Mucosa of rectum (tissue), 2 donors: ENCODE data around the gene HOMER3.
A peak's percentile ranks its signal among the peaks of the same experiment; 100 is the strongest.

ENCODE experiments used
- H3K27ac ChIP-seq, 2 donors: one replicate each; pipeline ENCODE4 v1.7.0; 2013; ENCODE audit warnings: inconsistent platforms in 2 of 2, low read depth in 2 of 2, low read length in 2 of 2
- H3K27me3 ChIP-seq, 2 donors: one replicate each; pipeline ENCODE4 v1.7.0; 2013; ENCODE audit warnings: low read length in 2 of 2; ENCODE audit not compliant: control insufficient read depth in 2 of 2, insufficient read depth in 2 of 2
- H3K36me3 ChIP-seq, 2 donors: one replicate each; pipeline ENCODE4 v1.7.0; 2013; ENCODE audit warnings: low read length in 2 of 2; ENCODE audit not compliant: control insufficient read depth in 2 of 2, insufficient read depth in 2 of 2
- H3K4me1 ChIP-seq, 2 donors: one replicate each; pipeline ENCODE4 v1.7.0; 2013; ENCODE audit warnings: low read length in 2 of 2, mild to moderate bottlenecking in 1 of 2; ENCODE audit not compliant: control insufficient read depth in 2 of 2, insufficient read depth in 2 of 2
- H3K4me3 ChIP-seq, 2 donors: one replicate each; pipeline ENCODE4 v1.7.0; 2013; ENCODE audit warnings: low read length in 2 of 2
- H3K9ac ChIP-seq, 2 donors: one replicate each; pipeline ENCODE4 v1.7.0; 2013; ENCODE audit warnings: low read length in 2 of 2, low read depth in 1 of 2, mild to moderate bottlenecking in 1 of 2
- H3K9me3 ChIP-seq, 2 donors: one replicate each; pipeline ENCODE4 v1.7.0; 2013; ENCODE audit warnings: low read length in 2 of 2; ENCODE audit not compliant: control insufficient read depth in 2 of 2
- donor health status: healthy.
- donor health status: Normal muscosa, but diverticular disease.

HOMER3 gene

GRCh38 chr19:18940769-18941627 lies at the start of gene HOMER3:
TSS of gene HOMER3 (minus strand) at chr19:18941217. CDS start at chr19:18938982, 2,235 bp downstream.
- Histone ChIP-seq H3K4me3 (peak within 1 kb of the TSS; percentile 61 to 62), H3K27ac (no peak within 1 kb of the TSS), H3K9me3 (no peaks in the 10 kb centered on the region), H3K9ac (peak within 1 kb of the TSS; percentile 47 to 57), H3K4me1 (peaks cover 0 to 5% of the 10 kb centered on the region in 2 donors), H3K36me3 (no peaks in the 10 kb centered on the region), H3K27me3 (peaks cover 4 to 5% of the 10 kb centered on the region in 2 donors)

GRCh38 chr19:18990128-18990708 lies 49.2 kb upstream of the HOMER3 start:
- Histone ChIP-seq H3K4me3 (no peak overlapping the region), H3K36me3 (peaks cover 25 to 28% of the 10 kb centered on the region in 2 donors), H3K27me3 (no peaks in the 10 kb centered on the region), H3K4me1 (peaks cover 2 to 3% of the 10 kb centered on the region in 2 donors), H3K9me3 (no peaks in the 10 kb centered on the region), H3K9ac (no peak overlapping the region), H3K27ac (no peak overlapping the region)

- Histone ChIP-seq H3K9ac (no peak overlapping the region), H3K36me3 (peaks cover 21 to 24% of the 10 kb centered on the region in 2 donors), H3K27me3 (peaks cover 0 to under 1% of the 10 kb centered on the region in 2 donors), H3K4me1 (peaks cover 2 to 3% of the 10 kb centered on the region in 2 donors), H3K27ac (no peak overlapping the region), H3K9me3 (no peaks in the 10 kb centered on the region), H3K4me3 (no peak overlapping the region)
These were observed 48.3 kb upstream of the HOMER3 start for GRCh38 chr19:18989316-18989715.

GRCh38 chr19:18987456-18987855 lies 46.4 kb upstream of the HOMER3 start:
- Histone ChIP-seq H3K4me1 (peaks cover 2 to 3% of the 10 kb centered on the region in 2 donors), H3K4me3 (no peak overlapping the region), H3K36me3 (peaks cover 4 to 6% of the 10 kb centered on the region in 2 donors), H3K9ac (no peak overlapping the region), H3K27ac (no peak overlapping the region), H3K27me3 (peaks cover 2 to 4% of the 10 kb centered on the region in 2 donors), H3K9me3 (no peaks in the 10 kb centered on the region)

- H3K36me3 ChIP-seq: no peaks in the 10 kb centered on the region
- H3K4me3 ChIP-seq: no peak overlapping the region
- peaks cover 2 to 3% of the 10 kb centered on the region in 2 donors for H3K4me1 ChIP-seq
- H3K27ac ChIP-seq: no peak overlapping the region
- peaks cover 2 to 4% of the 10 kb centered on the region in 2 donors for H3K27me3 ChIP-seq
- H3K9ac ChIP-seq: no peak overlapping the region
- no peaks in the 10 kb centered on the region for H3K9me3 ChIP-seq
These were observed 44.2 kb upstream of the HOMER3 start for GRCh38 chr19:18985257-18985656.

- no peak overlapping the region for H3K27ac ChIP-seq
- H3K27me3 ChIP-seq: peaks cover 2 to 4% of the 10 kb centered on the region in 2 donors
- no peaks in the 10 kb centered on the region for H3K9me3 ChIP-seq
- H3K36me3 ChIP-seq: no peaks in the 10 kb centered on the region
- H3K4me1 ChIP-seq: peaks cover 2 to 3% of the 10 kb centered on the region in 2 donors
- no peak overlapping the region for H3K4me3 ChIP-seq
- H3K9ac ChIP-seq: no peak overlapping the region
These were observed 43.2 kb upstream of the HOMER3 start for GRCh38 chr19:18984251-18984650.

GRCh38 chr19:18982669-18983068 lies 41.7 kb upstream of the HOMER3 start:
- Histone ChIP-seq H3K4me1 (peaks cover 2 to 3% of the 10 kb centered on the region in 2 donors), H3K9me3 (no peaks in the 10 kb centered on the region)

GRCh38 chr19:18980432-18981020 lies 39.5 kb upstream of the HOMER3 start:
- Histone ChIP-seq H3K27me3 (peaks cover 2 to 4% of the 10 kb centered on the region in 2 donors), H3K9ac (no peak overlapping the region), H3K9me3 (no peaks in the 10 kb centered on the region), H3K27ac (no peak overlapping the region), H3K36me3 (no peaks in the 10 kb centered on the region), H3K4me3 (no peak overlapping the region), H3K4me1 (no peaks in the 10 kb centered on the region)

More at GRCh38 chr19:18982669-18983068, 41.7 kb upstream of the HOMER3 start:
- Histone ChIP-seq H3K27ac (no peak overlapping the region), H3K27me3 (peaks cover 2 to 4% of the 10 kb centered on the region in 2 donors), H3K4me3 (no peak overlapping the region), H3K36me3 (no peaks in the 10 kb centered on the region), H3K9ac (no peak overlapping the region)

- H3K27ac ChIP-seq: no peak overlapping the region
- H3K4me3 ChIP-seq: no peak overlapping the region
- no peaks in the 10 kb centered on the region for H3K4me1 ChIP-seq
- H3K27me3 ChIP-seq: peaks cover 0 to 2% of the 10 kb centered on the region in 2 donors
- H3K9me3 ChIP-seq: no peaks in the 10 kb centered on the region
- no peak overlapping the region for H3K9ac ChIP-seq
- no peaks in the 10 kb centered on the region for H3K36me3 ChIP-seq
These were observed 37.6 kb upstream of the HOMER3 start for GRCh38 chr19:18978616-18979015.

GRCh38 chr19:18975869-18976268 lies 34.9 kb upstream of the HOMER3 start:
- Histone ChIP-seq H3K27me3 (no peaks in the 10 kb centered on the region), H3K4me1 (peaks cover 0 to 4% of the 10 kb centered on the region in 2 donors)

More at GRCh38 chr19:18975869-18976268, 34.9 kb upstream of the HOMER3 start:
- Histone ChIP-seq H3K9me3 (no peaks in the 10 kb centered on the region), H3K36me3 (no peaks in the 10 kb centered on the region), H3K9ac (no peak overlapping the region), H3K4me3 (no peak overlapping the region), H3K27ac (no peak overlapping the region)
